ENCODE data around the gene UGT1A8. TPM values are rescaled to one million over a fixed set of nuclear protein-coding genes. Genes with fewer than 3 reads are reported as not detected.

Gene UGT1A8
- total and polyA plus RNA-seq, 9 of the 15 experiments (the other 6 are each of a cell fraction or from before 2014, with no cell fraction given): 0.04 TPM; not detected in 8

- TF ChIP-seq ZNF184 (CRISPR knock-in tag; IDR thresholded peaks at IDR 0.05) (no peak), GTF3C2 (IDR thresholded peaks at IDR 0.05; ENCODE audit: borderline replicate concordance, extremely low read depth, insufficient read length) (no peak), FOXA3 (CRISPR knock-in tag; conservative IDR thresholded peaks at IDR 0.05 in 1 of 2, IDR thresholded peaks at IDR 0.05 in 1 of 2) (peak in 1 of 2 experiments; percentile 55; a peak in 1 of 4 replicates), C11orf30 (IDR thresholded peaks at IDR 0.05; ENCODE audit: low read depth) (peak; percentile 93), NFXL1 (CRISPR knock-in tag; IDR thresholded peaks at IDR 0.05) (no peak), CBX5 (IDR thresholded peaks at IDR 0.05; ENCODE audit: borderline replicate concordance, low read depth) (no peak), ZNF253 (CRISPR knock-in tag; conservative IDR thresholded peaks at IDR 0.05) (no peak), SMARCE1 (IDR thresholded peaks at IDR 0.05) (peak; percentile 86; the same call in 1 of the 2 replicates), PTTG1 (tag; IDR thresholded peaks at IDR 0.05; ENCODE audit: low read depth) (no peak), PREB (CRISPR knock-in tag; IDR thresholded peaks at IDR 0.05) (no peak), DEAF1 (CRISPR knock-in tag; IDR thresholded peaks at IDR 0.05) (no peak), ZZZ3 (IDR thresholded peaks at IDR 0.05) (no peak), RHOXF2B (CRISPR knock-in tag; conservative IDR thresholded peaks at IDR 0.05) (no peak), ZNF395 (CRISPR knock-in tag; IDR thresholded peaks at IDR 0.05) (no peak), NFE2L1 (tag; IDR thresholded peaks at IDR 0.05; ENCODE audit: borderline replicate concordance, low read depth) (peak; percentile 88), SMARCA4 (IDR thresholded peaks at IDR 0.05) (peak; percentile 79; the same call in 1 of the 2 replicates), FOXK2 (conservative IDR thresholded peaks at IDR 0.05 in 1 of 2, IDR thresholded peaks at IDR 0.05 in 1 of 2; ENCODE audit: low read depth in 2 of 2) (no peak; a peak in 1 of 4 replicates), IRF9 (tag; IDR thresholded peaks at IDR 0.05) (no peak), KAT7 (CRISPR knock-in tag; IDR thresholded peaks at IDR 0.05; ENCODE audit: borderline replicate concordance) (no peak)
Observed at GRCh38 chr2:233700028-233700635, 82.7 kb downstream of the UGT1A8 start (continued).
